ENCODE results near the gene ZNF385A.

DNA sequence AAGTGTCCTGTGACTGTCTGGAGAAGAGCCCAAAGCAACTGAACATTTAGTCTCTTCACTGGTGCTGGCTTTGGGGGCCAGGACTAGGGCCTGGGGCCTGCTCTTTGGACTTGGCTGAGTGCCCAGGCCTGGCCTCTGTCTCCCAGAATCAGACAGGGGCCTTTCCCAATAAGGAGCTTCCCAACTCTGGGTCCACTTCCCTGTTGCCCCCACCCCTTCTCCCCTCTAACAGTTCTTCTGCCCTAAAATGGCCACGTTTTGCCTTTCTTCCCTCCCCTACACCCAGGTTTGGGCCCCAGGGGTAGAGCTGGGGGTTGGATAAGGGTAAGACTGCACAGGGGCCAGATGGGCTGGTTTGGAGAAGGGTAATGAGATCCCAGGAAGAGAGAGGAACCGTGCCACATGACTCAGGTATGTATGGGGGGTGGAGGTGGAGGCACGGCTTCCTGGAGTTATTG is 44.5 kb upstream of the ZNF385A start:
- TF ChIP-seq CTCF (conservative IDR thresholded peaks at IDR 0.05; ENCODE audit: low read depth, low read length) (no peak), EZH2 (IDR thresholded peaks at IDR 0.05; ENCODE audit: borderline replicate concordance, low read depth, low read length, poor library complexity, severe bottlenecking) (no peak)

Data from A673 (cell line).